ENCODE results near the gene FOXI2.

The FOXI2 gene

GRCh38 chr10:127743205-127743604, 6.2 kb downstream of the FOXI2 start:
- no peak for DNase-seq (ENCODE audit: low read depth)

GRCh38 chr10:127744956-127745355, 8.0 kb downstream of the FOXI2 start:
- no peak for DNase-seq (ENCODE audit: low read depth)

GRCh38 chr10:127745861-127746260, 8.9 kb downstream of the FOXI2 start:
- no peak for DNase-seq (ENCODE audit: low read depth)

- DNase-seq (ENCODE audit: low read depth): no peak
Observed at GRCh38 chr10:127755753-127756152, 18.8 kb downstream of the FOXI2 start.

- no peak for DNase-seq (ENCODE audit: low read depth)
Observed at GRCh38 chr10:127756264-127756663, 19.3 kb downstream of the FOXI2 start.

GRCh38 chr10:127757033-127757432, 20.0 kb downstream of the FOXI2 start:
- DNase-seq (ENCODE audit: low read depth): no peak

GRCh38 chr10:127759276-127759675, 22.3 kb downstream of the FOXI2 start:
- no peak for DNase-seq (ENCODE audit: low read depth)

- no peak for DNase-seq (ENCODE audit: low read depth)
Observed at GRCh38 chr10:127762925-127763324, 25.9 kb downstream of the FOXI2 start.

GRCh38 chr10:127774766-127775559, 38.0 kb downstream of the FOXI2 start:
- no peak for DNase-seq (ENCODE audit: low read depth)

GRCh38 chr10:127776816-127777215, 39.8 kb downstream of the FOXI2 start:
- no peak for DNase-seq (ENCODE audit: low read depth)

GRCh38 chr10:127781412-127781811, 44.4 kb downstream of the FOXI2 start:
- DNase-seq (ENCODE audit: low read depth): no peak

- no peak for DNase-seq (ENCODE audit: low read depth)
Observed at GRCh38 chr10:127787873-127788272, 50.9 kb downstream of the FOXI2 start.

- DNase-seq (ENCODE audit: low read depth): no peak
Observed at GRCh38 chr10:127790066-127790624, 53.2 kb downstream of the FOXI2 start.

Measured in GM04503 (cell line).